ENCODE data around the gene NTSR1.
A peak's percentile ranks its signal among the peaks of the same experiment; 100 is the strongest.

The NTSR1 gene

DNA sequence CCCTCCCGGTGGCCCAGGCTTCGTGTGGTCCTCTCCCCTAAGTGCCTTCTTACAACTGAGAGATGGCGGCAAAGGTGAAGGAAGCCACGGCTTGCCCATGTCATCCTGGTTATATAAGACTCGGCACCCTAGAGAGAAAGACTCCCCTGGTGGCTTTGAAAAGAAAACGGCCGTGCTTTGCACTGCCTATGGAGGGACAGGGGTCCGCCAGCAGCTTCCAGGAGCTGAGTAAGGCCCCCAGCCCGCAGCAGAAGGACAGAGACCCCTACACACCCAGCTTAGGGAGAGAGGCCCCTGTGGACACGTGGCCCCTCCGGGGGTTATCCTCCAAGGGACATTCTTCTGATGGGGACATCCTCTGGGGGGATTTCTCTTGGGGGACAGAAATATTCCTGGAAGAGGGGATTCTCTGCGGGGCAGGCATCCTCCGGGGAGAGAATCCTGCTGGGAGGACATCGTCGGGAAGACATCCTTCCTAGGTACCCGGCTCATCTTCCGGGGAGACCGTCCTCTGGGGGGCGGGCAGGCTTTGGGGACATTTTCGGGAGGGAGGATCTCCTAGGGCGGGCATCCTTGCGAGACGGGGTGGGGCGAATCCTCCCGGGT, 95.5 kb downstream of the NTSR1 start:
- in situ Hi-C loops (cut with HindIII; ENCODE audit: low pct_unique_long_range_greater_than_20kb, low sequenced_read_pairs): no loop called here
- no peak for DNase-seq (ENCODE audit: low read depth in 1 of 2, low spot score in 1 of 2)
- no peak for TF ChIP-seq JUND (IDR thresholded peaks at IDR 0.05; ENCODE audit: low read depth)

DNA sequence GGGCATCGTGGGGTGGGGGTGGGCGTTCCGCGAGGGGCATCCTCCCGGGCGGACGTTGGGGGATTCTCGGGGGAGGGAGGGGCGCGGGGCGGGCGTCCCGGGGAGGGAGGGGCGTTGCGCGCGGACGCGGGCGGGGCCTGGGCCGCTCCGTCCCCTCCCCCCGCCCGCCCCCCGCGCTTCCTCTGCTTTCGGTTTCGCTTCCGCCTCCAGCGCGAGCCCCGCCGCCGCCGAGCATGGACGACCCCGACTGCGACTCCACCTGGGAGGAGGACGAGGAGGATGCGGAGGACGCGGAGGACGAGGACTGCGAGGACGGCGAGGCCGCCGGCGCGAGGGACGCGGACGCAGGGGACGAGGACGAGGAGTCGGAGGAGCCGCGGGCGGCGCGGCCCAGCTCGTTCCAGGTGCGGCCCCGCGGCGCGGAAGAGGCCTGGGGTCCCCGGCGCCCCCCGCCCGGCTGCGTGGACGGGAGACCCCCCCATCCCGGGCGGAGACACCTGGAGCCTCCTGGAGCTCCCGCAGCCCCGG, 96.1 kb downstream of the NTSR1 start, which contains the start of gene OGFR:
TSS of gene OGFR (plus strand) at position 209 of the 528 bp plus-strand sequence. CDS start at position 234, 25 bp downstream.
- no peak for TF ChIP-seq JUND (IDR thresholded peaks at IDR 0.05; ENCODE audit: low read depth)
- in situ Hi-C loops (cut with HindIII; ENCODE audit: low pct_unique_long_range_greater_than_20kb, low sequenced_read_pairs): no loop called here
- peak; percentile 60 to 84 for DNase-seq (ENCODE audit: low read depth in 1 of 2, low spot score in 1 of 2)

DNA sequence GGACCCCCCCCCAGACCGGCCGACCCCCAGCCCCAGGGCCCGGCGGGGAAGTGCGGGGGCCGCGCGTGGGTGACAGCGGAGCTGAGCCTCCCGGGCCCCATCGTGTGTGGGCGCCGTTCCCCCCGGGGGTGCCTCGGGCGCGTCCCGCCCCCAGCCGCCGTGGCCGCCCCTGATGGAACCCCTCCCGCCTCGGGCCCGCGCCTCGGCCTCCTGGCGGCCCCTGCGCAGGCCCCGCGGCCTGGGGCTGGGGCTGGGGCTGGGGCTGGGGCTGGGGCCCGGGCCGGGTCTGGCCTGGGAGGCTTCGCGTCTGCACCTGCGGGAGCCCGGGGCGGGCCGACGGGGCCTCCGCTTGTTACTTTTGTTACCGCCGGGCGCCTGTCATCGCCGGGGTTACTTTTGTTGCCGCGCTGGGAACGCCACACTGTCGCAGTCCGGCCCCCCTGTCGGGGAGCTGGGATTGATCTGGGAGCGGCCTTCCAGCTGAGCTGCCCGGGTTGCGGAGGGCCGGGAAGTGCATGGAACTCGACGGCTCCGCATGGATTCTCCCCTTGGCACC, 96.6 kb downstream of the NTSR1 start:
- DNase-seq (ENCODE audit: low read depth in 1 of 2, low spot score in 1 of 2): no peak
- in situ Hi-C loops (cut with HindIII; ENCODE audit: low pct_unique_long_range_greater_than_20kb, low sequenced_read_pairs): no loop called here
- TF ChIP-seq JUND (IDR thresholded peaks at IDR 0.05; ENCODE audit: low read depth): no peak

DNA sequence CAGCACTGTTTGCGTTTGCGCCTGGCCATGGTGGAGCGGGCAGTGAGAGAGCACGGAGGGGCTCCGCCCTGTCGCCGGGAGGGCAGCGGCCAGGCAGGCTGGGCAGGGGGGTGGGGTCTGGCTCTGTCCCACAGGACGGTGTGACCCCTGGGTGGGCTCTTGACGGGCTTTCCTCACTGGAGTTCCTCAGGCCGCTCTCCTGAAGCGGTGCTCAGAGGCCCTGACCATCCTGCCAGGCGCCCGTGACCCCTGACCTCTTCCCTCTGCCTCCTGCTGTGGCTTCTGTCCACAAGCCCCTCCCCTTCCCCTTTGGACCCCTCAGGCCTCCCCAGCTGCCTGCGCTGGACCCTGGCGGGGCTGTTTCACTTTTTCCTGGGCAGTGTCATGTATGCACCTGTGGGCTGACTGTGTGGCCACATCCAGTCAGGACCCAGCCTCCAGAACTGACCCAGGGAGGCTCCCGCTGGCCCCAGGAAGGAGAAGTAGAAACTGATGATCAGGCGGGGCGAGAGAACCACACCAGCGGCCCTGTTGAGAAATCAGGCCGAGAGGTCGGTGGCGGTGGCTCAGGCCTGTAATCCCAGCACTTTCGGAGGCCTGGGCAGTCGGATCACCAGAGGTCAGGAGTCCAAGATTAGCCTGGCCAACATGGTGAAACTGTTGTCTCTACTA, 97.2 kb downstream of the NTSR1 start:
- TF ChIP-seq JUND (IDR thresholded peaks at IDR 0.05; ENCODE audit: low read depth): no peak
- DNase-seq (ENCODE audit: low read depth in 1 of 2, low spot score in 1 of 2): no peak
- in situ Hi-C loops (cut with HindIII; ENCODE audit: low pct_unique_long_range_greater_than_20kb, low sequenced_read_pairs): no loop called here

DNA sequence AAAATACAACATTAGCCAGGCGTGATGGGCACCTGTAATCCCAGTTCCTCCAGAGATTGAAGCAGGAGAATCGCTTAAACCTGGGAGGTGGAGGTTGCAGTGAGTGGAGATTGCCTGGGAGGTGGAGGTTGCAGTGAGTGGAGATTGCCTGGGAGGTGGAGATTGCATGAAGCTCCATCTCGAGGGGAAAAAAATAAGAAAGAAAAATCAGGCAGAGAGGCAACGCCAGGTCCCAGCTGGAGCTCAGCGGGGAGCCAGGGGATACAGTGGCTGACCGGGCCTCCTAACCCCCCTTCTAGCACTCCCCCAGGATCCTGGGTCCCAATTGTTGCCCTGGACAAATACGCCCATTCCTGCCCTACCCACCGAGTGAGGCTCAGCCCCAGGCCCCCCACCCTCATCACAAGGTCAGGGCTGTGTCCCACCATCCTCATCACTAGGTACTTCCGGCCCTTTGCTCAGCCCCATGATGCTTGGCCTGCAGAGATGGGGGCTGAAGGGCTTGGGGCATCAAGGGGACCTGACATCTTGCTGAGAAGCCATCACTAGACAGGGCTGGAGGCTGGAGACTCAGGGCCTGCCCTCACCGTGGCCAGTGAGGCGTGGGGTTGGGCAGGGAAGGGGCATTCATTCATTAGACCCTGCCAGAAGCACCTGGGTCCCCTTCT, 97.9 kb downstream of the NTSR1 start:
- DNase-seq (ENCODE audit: low read depth in 1 of 2, low spot score in 1 of 2): no peak
- no peak for TF ChIP-seq JUND (IDR thresholded peaks at IDR 0.05; ENCODE audit: low read depth)
- in situ Hi-C loops (cut with HindIII; ENCODE audit: low pct_unique_long_range_greater_than_20kb, low sequenced_read_pairs): no loop called here

DNA sequence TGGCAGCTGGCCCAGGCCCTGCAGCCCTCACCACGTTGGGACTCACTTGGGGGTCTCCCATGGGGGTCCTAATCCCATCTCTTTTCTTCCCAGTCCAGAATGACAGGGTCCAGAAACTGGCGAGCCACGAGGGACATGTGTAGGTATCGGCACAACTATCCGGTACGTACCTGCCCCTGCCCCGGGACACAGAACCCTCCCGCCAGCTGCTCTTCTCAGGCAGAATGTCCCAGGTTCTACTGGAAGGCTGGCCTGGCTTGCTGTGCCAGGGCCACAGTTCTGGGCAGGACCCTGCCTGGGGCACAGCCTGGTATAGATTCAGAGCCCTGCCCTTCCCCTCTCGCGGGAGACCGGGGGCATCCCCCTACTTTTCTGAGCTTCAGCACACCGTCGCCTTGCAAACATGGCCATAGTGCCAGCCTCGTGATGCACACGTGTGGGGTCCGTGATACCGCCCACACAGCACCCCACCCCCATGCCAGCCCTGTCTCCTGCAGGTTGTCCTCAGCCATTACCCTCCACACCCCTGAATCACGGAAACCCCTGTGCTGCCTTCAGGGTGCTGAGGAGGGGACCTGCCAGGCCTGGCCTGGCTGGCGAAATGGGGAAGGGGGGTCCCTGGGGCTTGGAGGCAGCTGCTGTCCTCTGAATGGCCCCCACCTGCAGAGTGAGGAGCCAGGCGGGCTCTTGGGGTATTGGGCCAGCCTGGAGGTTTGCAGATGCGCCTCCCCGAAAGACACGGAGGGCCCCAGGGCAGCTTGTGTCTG, 99.0 kb downstream of the NTSR1 start:
- TF ChIP-seq JUND (IDR thresholded peaks at IDR 0.05; ENCODE audit: low read depth): no peak
- in situ Hi-C loops (cut with HindIII; ENCODE audit: low pct_unique_long_range_greater_than_20kb, low sequenced_read_pairs): no loop called here
- DNase-seq (ENCODE audit: low read depth in 1 of 2, low spot score in 1 of 2): no peak

DNA sequence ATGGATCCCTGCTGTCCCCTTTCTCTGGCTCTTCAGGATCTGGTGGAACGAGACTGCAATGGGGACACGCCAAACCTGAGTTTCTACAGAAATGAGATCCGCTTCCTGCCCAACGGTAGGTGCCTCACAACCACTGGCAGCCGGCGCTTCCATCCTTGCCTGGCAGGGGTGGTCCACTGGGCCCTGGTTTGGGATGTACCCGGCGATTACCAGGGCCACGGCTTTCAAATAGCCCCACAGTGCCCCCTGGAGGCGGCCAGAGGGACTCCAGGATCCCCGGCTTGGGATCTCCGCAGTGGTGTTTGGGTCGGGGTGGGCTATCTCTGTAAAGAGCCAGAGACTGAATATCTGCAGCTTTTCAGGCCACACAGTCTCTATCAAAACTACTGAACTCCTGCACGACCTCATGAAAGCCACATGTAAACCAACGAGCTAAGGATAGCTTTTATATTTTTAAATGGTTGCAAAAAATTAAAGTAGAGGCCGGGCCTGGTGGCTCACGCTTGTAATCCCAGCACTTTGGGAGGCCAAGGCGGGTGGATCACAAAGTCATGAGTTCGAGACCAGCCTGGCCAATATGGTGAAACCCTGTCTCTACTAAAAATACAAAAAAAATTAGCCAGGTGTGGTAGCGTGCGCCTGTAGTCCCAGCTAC, 99.7 kb downstream of the NTSR1 start:
- no peak for TF ChIP-seq JUND (IDR thresholded peaks at IDR 0.05; ENCODE audit: low read depth)
- in situ Hi-C loops (cut with HindIII; ENCODE audit: low pct_unique_long_range_greater_than_20kb, low sequenced_read_pairs): no loop called here
- DNase-seq (ENCODE audit: low read depth in 1 of 2, low spot score in 1 of 2): peak; percentile 68 to 85

DNA sequence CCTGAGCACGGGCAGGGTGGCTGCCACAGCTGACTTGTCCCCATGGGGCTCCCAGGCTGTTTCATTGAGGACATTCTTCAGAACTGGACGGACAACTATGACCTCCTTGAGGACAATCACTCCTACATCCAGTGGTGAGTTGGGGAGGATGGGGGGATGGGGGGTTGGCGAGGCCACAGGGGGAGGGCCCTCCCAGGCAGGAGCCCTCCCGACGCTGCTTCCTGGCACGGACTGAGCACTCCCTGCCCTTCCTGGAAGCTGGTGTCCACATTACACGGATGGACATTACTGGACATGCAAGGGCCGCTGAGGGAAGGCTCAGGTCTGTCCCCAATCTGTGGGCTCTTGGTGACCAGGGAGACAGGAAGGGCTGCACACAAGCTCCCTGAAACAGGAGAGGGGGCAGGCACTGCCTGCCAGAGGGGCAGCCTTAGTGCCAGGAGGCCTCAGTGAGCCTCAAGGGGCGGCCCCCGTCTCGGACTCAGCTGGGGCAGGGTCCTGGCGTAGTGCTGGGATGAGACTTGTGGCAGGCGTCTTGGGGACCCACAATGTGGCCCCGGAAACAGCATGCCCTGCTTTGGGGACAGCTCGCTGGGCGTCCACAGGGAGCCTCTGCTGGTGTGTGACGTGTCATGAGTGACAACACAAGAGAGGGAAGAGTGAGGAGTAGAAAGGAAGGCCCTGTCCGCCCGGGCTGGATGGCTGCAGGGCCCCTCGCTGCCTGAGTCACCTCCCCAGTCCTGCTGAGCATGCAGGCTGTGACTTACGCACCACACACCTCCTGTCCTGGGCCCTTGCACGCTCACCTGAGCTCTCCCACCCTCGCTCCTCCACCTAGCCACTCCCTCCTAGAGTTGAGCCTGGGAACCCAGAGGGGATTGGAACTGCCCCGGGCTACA, 101.1 kb downstream of the NTSR1 start:
- in situ Hi-C loops (cut with HindIII; ENCODE audit: low pct_unique_long_range_greater_than_20kb, low sequenced_read_pairs): no loop called here
- TF ChIP-seq JUND (IDR thresholded peaks at IDR 0.05; ENCODE audit: low read depth): no peak
- DNase-seq (ENCODE audit: low read depth in 1 of 2, low spot score in 1 of 2): no peak

DNA sequence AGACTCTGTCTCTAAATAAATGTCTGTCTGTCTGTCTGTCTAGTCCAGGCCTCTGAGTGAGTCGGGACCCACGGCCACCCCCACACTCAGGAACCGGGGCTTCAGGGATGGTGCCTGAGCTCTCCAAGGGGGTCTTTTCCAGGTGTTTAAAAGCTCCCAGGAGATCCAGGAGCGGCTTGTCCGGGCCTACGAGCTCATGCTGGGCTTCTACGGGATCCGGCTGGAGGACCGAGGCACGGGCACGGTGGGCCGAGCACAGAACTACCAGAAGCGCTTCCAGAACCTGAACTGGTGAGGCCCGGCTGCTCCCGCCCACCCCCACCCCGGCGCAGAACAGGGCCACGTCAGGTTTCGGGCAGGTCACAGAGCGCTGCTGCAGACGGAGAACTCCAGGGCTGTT, 102.7 kb downstream of the NTSR1 start:
- TF ChIP-seq JUND (IDR thresholded peaks at IDR 0.05; ENCODE audit: low read depth): no peak
- in situ Hi-C loops (cut with HindIII; ENCODE audit: low pct_unique_long_range_greater_than_20kb, low sequenced_read_pairs): no loop called here
- DNase-seq (ENCODE audit: low read depth in 1 of 2, low spot score in 1 of 2): no peak

DNA sequence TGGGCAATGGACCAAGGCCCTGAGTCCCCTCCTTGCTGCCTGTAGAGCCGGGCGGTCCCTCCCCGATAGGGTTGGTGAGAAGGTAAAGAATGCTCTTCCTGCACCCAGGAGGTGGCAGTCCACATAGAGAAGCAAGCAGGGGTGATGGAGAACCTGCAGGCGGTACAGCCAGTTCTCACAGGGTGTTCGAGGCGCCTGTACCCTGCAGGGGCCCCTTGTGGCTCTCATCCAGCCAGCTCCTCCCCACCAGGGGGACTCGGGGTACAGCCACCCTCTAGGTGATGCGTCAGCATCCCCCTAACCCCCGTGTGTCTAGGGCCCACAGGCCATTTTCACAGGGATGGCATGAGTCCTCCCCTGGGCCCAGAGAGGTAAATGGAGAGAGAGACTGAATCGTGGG, 103.1 kb downstream of the NTSR1 start:
- no peak for TF ChIP-seq JUND (IDR thresholded peaks at IDR 0.05; ENCODE audit: low read depth)
- in situ Hi-C loops (cut with HindIII; ENCODE audit: low pct_unique_long_range_greater_than_20kb, low sequenced_read_pairs): no loop called here
- no peak for DNase-seq (ENCODE audit: low read depth in 1 of 2, low spot score in 1 of 2)

Data from T47D (cell line).